GM12892 (cell line): ENCODE data around the gene FAM222B.
A peak's percentile ranks its signal among the peaks of the same experiment; 100 is the strongest.

ENCODE experiments used
- POLR2A ChIP-seq: IDR thresholded peaks from 2 replicates; pipeline ENCODE4 v1.6.1; 2011; ENCODE audit warnings: low read depth, low read length, control low read depth
- POLR2AphosphoS5 ChIP-seq: IDR thresholded peaks from 2 replicates; pipeline ENCODE4 v1.6.1; 2011; ENCODE audit warnings: low read depth, low read length, control low read depth
- TAF1 ChIP-seq: IDR thresholded peaks from 2 replicates; pipeline ENCODE4 v1.6.1; 2011; ENCODE audit warnings: low read depth, mild to moderate bottlenecking, control low read depth, low read length, borderline replicate concordance

DNA sequence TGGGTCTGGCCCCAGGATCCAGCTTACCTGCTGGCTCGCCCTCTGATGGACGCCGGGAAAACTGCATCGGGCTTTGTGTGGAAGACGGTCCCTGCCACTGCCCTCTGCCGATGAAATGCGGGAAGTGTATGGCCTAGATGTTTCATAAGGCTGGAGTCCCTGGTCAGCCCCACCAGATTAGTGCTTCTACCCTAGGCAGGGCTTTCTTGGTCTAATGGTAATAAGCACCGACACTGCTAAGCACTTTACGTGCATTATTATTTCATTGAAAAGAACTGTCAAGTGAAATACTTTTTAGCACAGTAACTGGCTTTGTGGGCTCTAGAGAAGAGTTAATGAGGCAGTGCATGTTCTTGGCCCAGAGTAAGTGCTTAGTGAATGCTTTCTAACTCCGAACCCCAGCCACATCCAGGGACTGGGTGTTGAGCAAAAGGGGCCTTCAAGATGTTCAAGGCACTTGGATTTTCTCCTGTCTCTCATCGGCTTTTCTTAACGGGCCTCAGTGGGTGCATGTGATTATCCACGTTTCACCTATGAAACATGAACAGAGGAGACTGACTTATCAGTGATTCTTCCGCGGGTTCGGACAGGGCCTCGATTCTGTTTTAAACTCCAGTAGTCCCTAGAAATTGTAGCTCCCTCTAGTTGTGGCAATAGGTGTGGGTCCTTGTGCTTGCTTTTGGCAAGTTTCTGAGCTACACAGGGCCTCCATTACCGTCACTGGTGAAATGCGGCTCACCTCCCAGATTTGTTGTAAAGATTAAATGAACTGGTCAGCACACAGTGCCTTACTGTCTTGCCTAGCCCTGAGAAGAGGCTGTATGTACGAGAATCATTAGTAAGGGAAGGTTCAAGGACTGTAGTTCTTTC is 92.2 kb downstream of the FAM222B start:
- TF ChIP-seq POLR2AphosphoS5 (peak; percentile 67; the same call in 1 of the 2 replicates), POLR2A (peak; percentile 42; the same call in 1 of the 2 replicates), TAF1 (no peak)
